ENCODE measurements around the gene JMJD1C.

DNA sequence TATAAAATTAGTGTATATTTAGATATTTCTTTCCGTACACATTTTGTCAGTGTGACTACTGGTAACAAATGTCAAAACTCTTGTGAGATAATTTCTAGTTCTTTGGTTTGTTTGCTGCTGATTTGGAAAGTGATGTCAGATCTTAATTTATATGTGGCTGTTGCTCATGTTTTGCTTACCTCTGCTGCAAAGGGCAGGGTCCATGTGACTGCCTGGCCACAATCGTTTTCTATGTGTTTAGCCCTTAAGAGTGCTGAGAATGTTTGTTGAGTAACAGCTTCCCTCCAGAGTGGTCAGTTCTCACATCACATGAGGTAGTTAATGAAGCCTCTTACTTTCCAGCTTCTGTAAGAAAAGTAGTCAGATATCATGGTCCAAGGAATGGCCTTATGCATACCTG, 328.5 kb downstream of the JMJD1C start:
- TF ChIP-seq, protein P1, sequence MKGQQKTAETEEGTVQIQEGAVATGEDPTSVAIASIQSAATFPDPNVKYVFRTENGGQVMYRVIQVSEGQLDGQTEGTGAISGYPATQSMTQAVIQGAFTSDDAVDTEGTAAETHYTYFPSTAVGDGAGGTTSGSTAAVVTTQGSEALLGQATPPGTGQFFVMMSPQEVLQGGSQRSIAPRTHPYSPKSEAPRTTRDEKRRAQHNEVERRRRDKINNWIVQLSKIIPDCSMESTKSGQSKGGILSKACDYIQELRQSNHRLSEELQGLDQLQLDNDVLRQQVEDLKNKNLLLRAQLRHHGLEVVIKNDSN (CRISPR knock-in tag; IDR thresholded peaks at IDR 0.05) = no peak
- TF ChIP-seq, protein P2, sequence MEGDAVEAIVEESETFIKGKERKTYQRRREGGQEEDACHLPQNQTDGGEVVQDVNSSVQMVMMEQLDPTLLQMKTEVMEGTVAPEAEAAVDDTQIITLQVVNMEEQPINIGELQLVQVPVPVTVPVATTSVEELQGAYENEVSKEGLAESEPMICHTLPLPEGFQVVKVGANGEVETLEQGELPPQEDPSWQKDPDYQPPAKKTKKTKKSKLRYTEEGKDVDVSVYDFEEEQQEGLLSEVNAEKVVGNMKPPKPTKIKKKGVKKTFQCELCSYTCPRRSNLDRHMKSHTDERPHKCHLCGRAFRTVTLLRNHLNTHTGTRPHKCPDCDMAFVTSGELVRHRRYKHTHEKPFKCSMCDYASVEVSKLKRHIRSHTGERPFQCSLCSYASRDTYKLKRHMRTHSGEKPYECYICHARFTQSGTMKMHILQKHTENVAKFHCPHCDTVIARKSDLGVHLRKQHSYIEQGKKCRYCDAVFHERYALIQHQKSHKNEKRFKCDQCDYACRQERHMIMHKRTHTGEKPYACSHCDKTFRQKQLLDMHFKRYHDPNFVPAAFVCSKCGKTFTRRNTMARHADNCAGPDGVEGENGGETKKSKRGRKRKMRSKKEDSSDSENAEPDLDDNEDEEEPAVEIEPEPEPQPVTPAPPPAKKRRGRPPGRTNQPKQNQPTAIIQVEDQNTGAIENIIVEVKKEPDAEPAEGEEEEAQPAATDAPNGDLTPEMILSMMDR (IDR thresholded peaks at IDR 0.05) = no peak
- TF ChIP-seq, protein P3, sequence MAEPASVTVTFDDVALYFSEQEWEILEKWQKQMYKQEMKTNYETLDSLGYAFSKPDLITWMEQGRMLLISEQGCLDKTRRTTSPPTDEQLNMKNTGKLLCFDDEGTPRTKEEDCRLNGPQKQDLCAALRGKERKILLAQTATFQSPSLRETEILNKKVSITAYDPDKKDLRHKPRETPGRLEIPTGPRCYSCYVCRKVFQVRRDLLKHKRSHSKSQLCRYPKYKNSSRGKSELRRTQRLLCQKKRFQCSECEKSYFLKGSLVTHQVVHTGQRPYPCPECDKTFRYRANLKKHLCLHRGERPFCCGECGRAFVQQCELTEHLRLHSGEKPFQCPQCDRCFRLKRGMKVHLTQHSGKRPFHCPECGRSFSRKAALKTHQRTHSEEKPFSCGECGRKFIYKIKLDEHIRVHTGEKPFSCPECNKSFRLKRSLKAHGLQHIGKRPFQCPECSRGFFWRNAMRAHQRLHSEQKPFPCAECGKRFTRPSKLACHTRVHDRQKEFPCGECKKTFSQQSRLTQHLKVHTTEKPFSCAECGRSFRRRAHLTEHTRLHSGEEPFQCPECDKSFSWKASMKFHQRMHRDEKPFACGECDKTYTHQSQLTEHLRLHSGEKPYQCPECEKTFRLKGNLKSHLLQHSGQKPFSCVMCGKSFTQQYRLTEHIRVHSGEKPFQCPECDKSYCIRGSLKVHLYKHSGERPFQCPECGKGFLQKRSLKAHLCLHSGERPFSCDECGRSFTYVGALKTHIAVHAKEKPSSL (CRISPR knock-in tag; conservative IDR thresholded peaks at IDR 0.05) = no peak
- TF ChIP-seq, protein P4, sequence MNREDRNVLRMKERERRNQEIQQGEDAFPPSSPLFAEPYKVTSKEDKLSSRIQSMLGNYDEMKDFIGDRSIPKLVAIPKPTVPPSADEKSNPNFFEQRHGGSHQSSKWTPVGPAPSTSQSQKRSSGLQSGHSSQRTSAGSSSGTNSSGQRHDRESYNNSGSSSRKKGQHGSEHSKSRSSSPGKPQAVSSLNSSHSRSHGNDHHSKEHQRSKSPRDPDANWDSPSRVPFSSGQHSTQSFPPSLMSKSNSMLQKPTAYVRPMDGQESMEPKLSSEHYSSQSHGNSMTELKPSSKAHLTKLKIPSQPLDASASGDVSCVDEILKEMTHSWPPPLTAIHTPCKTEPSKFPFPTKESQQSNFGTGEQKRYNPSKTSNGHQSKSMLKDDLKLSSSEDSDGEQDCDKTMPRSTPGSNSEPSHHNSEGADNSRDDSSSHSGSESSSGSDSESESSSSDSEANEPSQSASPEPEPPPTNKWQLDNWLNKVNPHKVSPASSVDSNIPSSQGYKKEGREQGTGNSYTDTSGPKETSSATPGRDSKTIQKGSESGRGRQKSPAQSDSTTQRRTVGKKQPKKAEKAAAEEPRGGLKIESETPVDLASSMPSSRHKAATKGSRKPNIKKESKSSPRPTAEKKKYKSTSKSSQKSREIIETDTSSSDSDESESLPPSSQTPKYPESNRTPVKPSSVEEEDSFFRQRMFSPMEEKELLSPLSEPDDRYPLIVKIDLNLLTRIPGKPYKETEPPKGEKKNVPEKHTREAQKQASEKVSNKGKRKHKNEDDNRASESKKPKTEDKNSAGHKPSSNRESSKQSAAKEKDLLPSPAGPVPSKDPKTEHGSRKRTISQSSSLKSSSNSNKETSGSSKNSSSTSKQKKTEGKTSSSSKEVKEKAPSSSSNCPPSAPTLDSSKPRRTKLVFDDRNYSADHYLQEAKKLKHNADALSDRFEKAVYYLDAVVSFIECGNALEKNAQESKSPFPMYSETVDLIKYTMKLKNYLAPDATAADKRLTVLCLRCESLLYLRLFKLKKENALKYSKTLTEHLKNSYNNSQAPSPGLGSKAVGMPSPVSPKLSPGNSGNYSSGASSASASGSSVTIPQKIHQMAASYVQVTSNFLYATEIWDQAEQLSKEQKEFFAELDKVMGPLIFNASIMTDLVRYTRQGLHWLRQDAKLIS (CRISPR knock-in tag; IDR thresholded peaks at IDR 0.05; ENCODE audit: borderline replicate concordance) = no peak
- TF ChIP-seq, protein P5, sequence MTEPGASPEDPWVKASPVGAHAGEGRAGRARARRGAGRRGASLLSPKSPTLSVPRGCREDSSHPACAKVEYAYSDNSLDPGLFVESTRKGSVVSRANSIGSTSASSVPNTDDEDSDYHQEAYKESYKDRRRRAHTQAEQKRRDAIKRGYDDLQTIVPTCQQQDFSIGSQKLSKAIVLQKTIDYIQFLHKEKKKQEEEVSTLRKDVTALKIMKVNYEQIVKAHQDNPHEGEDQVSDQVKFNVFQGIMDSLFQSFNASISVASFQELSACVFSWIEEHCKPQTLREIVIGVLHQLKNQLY (CRISPR knock-in tag; IDR thresholded peaks at IDR 0.05) = no peak
- TF ChIP-seq, protein P6, sequence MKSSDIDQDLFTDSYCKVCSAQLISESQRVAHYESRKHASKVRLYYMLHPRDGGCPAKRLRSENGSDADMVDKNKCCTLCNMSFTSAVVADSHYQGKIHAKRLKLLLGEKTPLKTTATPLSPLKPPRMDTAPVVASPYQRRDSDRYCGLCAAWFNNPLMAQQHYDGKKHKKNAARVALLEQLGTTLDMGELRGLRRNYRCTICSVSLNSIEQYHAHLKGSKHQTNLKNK (CRISPR knock-in tag; IDR thresholded peaks at IDR 0.05) = no peak
- no peak for TF ChIP-seq HMGA2 (CRISPR knock-in tag; IDR thresholded peaks at IDR 0.05)
